K562 (cell line): ENCODE measurements around the gene MIEN1. TPM values are rescaled to one million over a fixed set of nuclear protein-coding genes. Genes with fewer than 3 reads are reported as not detected.

Experiments
- AFF4 ChIP-seq: sonication (generic); formaldehyde crosslinking; IDR thresholded peaks from 2 replicates; pipeline ENCODE4 v1.8.0; 2023; ENCODE audit warnings: mild to moderate bottlenecking, missing genetic modification reagents
- CEBPZ ChIP-seq: fragments of 150-350 bp; IDR thresholded peaks from 2 replicates; pipeline ENCODE4 v1.6.1; 2014; ENCODE audit warnings: low read depth, mild to moderate bottlenecking, low read length, borderline replicate concordance
- E2F3 ChIP-seq: fragments of 250-450 bp; sonication (Bioruptor Pico); IDR thresholded peaks from 2 replicates; pipeline ENCODE4 v1.4.0; 2020; ENCODE audit warnings: mild to moderate bottlenecking
- EGR1 ChIP-seq: fragments of 450-650 bp; conservative IDR thresholded peaks from 2 replicates; pipeline ENCODE4 v1.6.1; 2017; ENCODE audit warnings: mild to moderate bottlenecking
- NFIX ChIP-seq: fragments of 250-450 bp; sonication (Bioruptor Pico); IDR thresholded peaks from 2 replicates; pipeline ENCODE4 v1.4.0; 2020; ENCODE audit warnings: low read depth, mild to moderate bottlenecking, moderate library complexity
- NR2C1 ChIP-seq, 2 experiments: fragments of 450-650 bp; IDR thresholded peaks; 2 replicates each; pipeline ENCODE4 v1.6.1; 2017; ENCODE audit warnings: mild to moderate bottlenecking in 2 of 2, antibody characterized with exemption in 1 of 2, inconsistent platforms in 1 of 2, missing compliant biosample characterization in 1 of 2, missing genetic modification characterization in 1 of 2
- POLR2AphosphoS5 ChIP-seq: IDR thresholded peaks from 2 replicates; pipeline ENCODE4 v1.6.1; 2011; ENCODE audit warnings: mild to moderate bottlenecking, low read depth, low read length, moderate library complexity; ENCODE audit not compliant: control insufficient read depth, insufficient read depth
- SAFB ChIP-seq: fragments of 200-400 bp; formaldehyde crosslinking; IDR thresholded peaks from 2 replicates; pipeline ENCODE4 v1.6.1; 2017; ENCODE audit warnings: low read depth, low read length, borderline replicate concordance
- TAF1 ChIP-seq: IDR thresholded peaks from 2 replicates; pipeline ENCODE4 v1.6.1; 2011; ENCODE audit warnings: mild to moderate bottlenecking, low read length, moderate library complexity; ENCODE audit not compliant: insufficient read depth, control insufficient read depth, severe bottlenecking; ENCODE audit errors: extremely low read depth
- TAF15 ChIP-seq: fragments of 200-400 bp; formaldehyde crosslinking; IDR thresholded peaks from 2 replicates; pipeline ENCODE4 v1.6.1; 2017; ENCODE audit warnings: mild to moderate bottlenecking, low read depth, low read length, moderate library complexity
- THAP7 ChIP-seq: fragments of 250-450 bp; sonication (Bioruptor Pico); IDR thresholded peaks from 2 replicates; pipeline ENCODE4 v1.5.0; 2021
- ZBTB9 ChIP-seq: fragments of 450-650 bp; formaldehyde crosslinking; IDR thresholded peaks from 2 replicates; pipeline ENCODE4 v1.4.0; 2020; ENCODE audit warnings: mild to moderate bottlenecking, moderate library complexity
- ZNF324 ChIP-seq: fragments of 250-450 bp; sonication (Bioruptor Pico); IDR thresholded peaks from 2 replicates; pipeline ENCODE4 v1.4.0; 2020; ENCODE audit warnings: mild to moderate bottlenecking
- ZNF75A ChIP-seq: fragments of 450-650 bp; formaldehyde crosslinking; IDR thresholded peaks from 2 replicates; pipeline ENCODE4 v1.4.0; 2020; ENCODE audit warnings: mild to moderate bottlenecking
- polyA plus RNA-seq, 8 experiments: library from polyadenylated mRNA; depleted of rRNA in 4 of 8; stranded (reverse) in 5 of 8; unstranded in 3 of 8; fragments of >200 nt; fragmentation: Nextera tagmentation in 2 of 8; fragmentation: Illumina TruSeq in 1 of 8; extraction: Ambion mirVana in 2 of 8; extraction: Trizol in 1 of 8; gene quantifications; 2 replicates each; pipeline versions ENCODE4 v1.2.1 to v1.2.3, GENCODE V29; 2011 to 2014; ENCODE audit warnings: inconsistent platforms in 1 of 8, missing spikeins in 1 of 8
- total RNA-seq, 7 experiments: library from RNA; depleted of rRNA in 6 of 7; stranded (reverse); fragments of >200 nt in 6 of 7; fragmentation: Illumina TruSeq in 2 of 7; extraction: Trizol in 2 of 7; gene quantifications; 2 replicates each; pipeline versions ENCODE4 v1.2.1 to v1.2.3, GENCODE V29; 2011 to 2021; ENCODE audit warnings: low replicate concordance in 1 of 7

The MIEN1 gene
- total and polyA plus RNA-seq, 9 of the 15 experiments (the other 6 are each of a cell fraction or from before 2014, with no cell fraction given): 61.3 to 142 (median 78.9) TPM

GRCh38 chr17:39754161-39754957 lies 24.0 kb upstream of the MIEN1 start (continued):
- TF ChIP-seq AFF4: peak; percentile 54; the same call in 1 of the 2 replicates
- TF ChIP-seq TAF15: no peak
- TF ChIP-seq THAP7 (CRISPR knock-in tag): no peak
- TF ChIP-seq SAFB: no peak; the same call in 1 of the 2 replicates
- no peak for TF ChIP-seq CEBPZ
- no peak; the same call in 1 of the 2 replicates for TF ChIP-seq POLR2AphosphoS5
- peak; percentile 91 for TF ChIP-seq EGR1
- TF ChIP-seq ZNF324: no peak
- peak; percentile 29 for TF ChIP-seq TAF1
- TF ChIP-seq ZBTB9 (CRISPR knock-in tag): peak; percentile 45; the same call in 1 of the 2 replicates
- TF ChIP-seq E2F3 (CRISPR knock-in tag): peak; percentile 79; the same call in 1 of the 2 replicates
- no peak for TF ChIP-seq ZNF75A
- no peak for TF ChIP-seq NFIX
- TF ChIP-seq NR2C1 (IDR thresholded peaks at IDR 0.05): no peak
- TF ChIP-seq NR2C1 (tag; IDR thresholded peaks at IDR 0.05): peak; percentile 38; the same call in 1 of the 2 replicates
